HEK293 (cell line): ENCODE data around the gene CCDC32.

Source experiments
- CTCF ChIA-PET: fragments of 350-600 bp; formaldehyde crosslinking; extraction: SDS; loops from one replicate; lab custom pipeline; 2021; ENCODE audit warnings: antibody characterized with exemption; lab: Yijun Ruan, JAX
- POLR2A ChIA-PET: fragments of 300-600 bp; formaldehyde crosslinking; extraction: SDS; loops from one replicate; lab custom pipeline; 2020; ENCODE audit warnings: antibody characterized with exemption, inconsistent platforms; lab: Yijun Ruan, JAX
- H3K27ac ChIP-seq: fragments of 200-500 bp; sonication (Bioruptor generic); 2 replicates; pipeline ENCODE4 v1.5.1; 2014; ENCODE audit warnings: low read depth, low read length, control low read depth, inconsistent platforms; ENCODE audit errors: extremely low read depth
- H3K36me3 ChIP-seq, 2 experiments: fragments of 200-500 bp in 1 of 2; sonication (Bioruptor generic) in 1 of 2; 1 replicate in 1 of 2; 2 replicates in 1 of 2; pipeline ENCODE4 v1.5.1; 2014 to 2017; ENCODE audit warnings: inconsistent platforms in 2 of 2, low read length in 2 of 2; ENCODE audit not compliant: control insufficient read depth in 2 of 2, insufficient read depth in 1 of 2
- H3K4me1 ChIP-seq: fragments of 200-500 bp; sonication (Bioruptor generic); 2 replicates; pipeline ENCODE4 v1.5.1; 2014; ENCODE audit warnings: mild to moderate bottlenecking, low read length, inconsistent platforms; ENCODE audit not compliant: control insufficient read depth, insufficient read depth
- H3K4me3 ChIP-seq: 2 replicates; pipeline ENCODE4 v1.5.1; 2011; ENCODE audit warnings: low read depth, mild to moderate bottlenecking, control low read depth, low read length, moderate library complexity
- H3K9me3 ChIP-seq: fragments of 200-500 bp; sonication (Bioruptor generic); 2 replicates; pipeline ENCODE4 v1.5.1; 2014; ENCODE audit warnings: low read depth, low read length, inconsistent platforms; ENCODE audit not compliant: control insufficient read depth, insufficient read depth
- AEBP2 ChIP-seq: fragments of 450-650 bp; formaldehyde crosslinking; IDR thresholded peaks from 2 replicates; pipeline ENCODE4 v1.5.1; 2016; ENCODE audit warnings: missing biosample characterization, missing genetic modification characterization, borderline replicate concordance
- GLI4 ChIP-seq: fragments of 450-650 bp; formaldehyde crosslinking; IDR thresholded peaks from 2 replicates; pipeline ENCODE4 v1.5.1; 2016; ENCODE audit warnings: missing biosample characterization, missing genetic modification characterization
- HOXA7 ChIP-seq: sonication (generic); formaldehyde crosslinking; IDR thresholded peaks from 2 replicates; pipeline ENCODE4 v1.8.1; 2022; ENCODE audit warnings: missing genetic modification reagents, borderline replicate concordance
- KLF16 ChIP-seq: fragments of 450-650 bp; formaldehyde crosslinking; IDR thresholded peaks from 2 replicates; pipeline ENCODE4 v1.5.1; 2017; ENCODE audit warnings: missing biosample characterization, missing genetic modification characterization
- KLF9 ChIP-seq: fragments of 450-650 bp; formaldehyde crosslinking; IDR thresholded peaks from 2 replicates; pipeline ENCODE4 v1.5.1; 2016; ENCODE audit warnings: missing biosample characterization, missing genetic modification characterization, low read depth
- SP7 ChIP-seq: fragments of 450-650 bp; formaldehyde crosslinking; IDR thresholded peaks from 2 replicates; pipeline ENCODE4 v1.5.1; 2016; ENCODE audit warnings: missing biosample characterization, missing genetic modification characterization
- TRIM28 ChIP-seq: IDR thresholded peaks from 2 replicates; pipeline ENCODE4 v1.6.1; 2011; ENCODE audit warnings: low read length, control low read depth, borderline replicate concordance
- WT1 ChIP-seq: fragments of 450-650 bp; formaldehyde crosslinking; IDR thresholded peaks from 2 replicates; pipeline ENCODE4 v1.5.1; 2016; ENCODE audit warnings: missing biosample characterization, missing genetic modification characterization
- ZBTB20 ChIP-seq: fragments of 450-650 bp; formaldehyde crosslinking; IDR thresholded peaks from 2 replicates; pipeline ENCODE4 v1.5.1; 2016; ENCODE audit warnings: missing biosample characterization, missing genetic modification characterization
- ZBTB8A ChIP-seq: fragments of 450-650 bp; formaldehyde crosslinking; IDR thresholded peaks from 2 replicates; pipeline ENCODE4 v1.5.1; 2016; ENCODE audit warnings: missing biosample characterization, missing genetic modification characterization
- ZFP3 ChIP-seq: fragments of 450-650 bp; formaldehyde crosslinking; IDR thresholded peaks from 2 replicates; pipeline ENCODE4 v1.5.1; 2016; ENCODE audit warnings: low read depth, missing biosample characterization, missing genetic modification characterization
- ZFP41 ChIP-seq: fragments of 450-650 bp; formaldehyde crosslinking; IDR thresholded peaks from 2 replicates; pipeline ENCODE4 v1.5.1; 2016; ENCODE audit warnings: missing biosample characterization, missing genetic modification characterization, borderline replicate concordance
- ZNF132 ChIP-seq: fragments of 450-650 bp; formaldehyde crosslinking; IDR thresholded peaks from 2 replicates; pipeline ENCODE4 v1.5.1; 2017; ENCODE audit warnings: missing biosample characterization, missing genetic modification characterization, borderline replicate concordance
- ZNF184 ChIP-seq: fragments of 450-650 bp; IDR thresholded peaks from 2 replicates; pipeline ENCODE4 v1.5.1; 2018; ENCODE audit warnings: missing biosample characterization, mild to moderate bottlenecking, missing genetic modification characterization
- ZNF202 ChIP-seq: fragments of 450-650 bp; formaldehyde crosslinking; IDR thresholded peaks from 2 replicates; pipeline ENCODE4 v1.5.1; 2016; ENCODE audit warnings: missing biosample characterization, missing genetic modification characterization, borderline replicate concordance
- ZNF211 ChIP-seq: fragments of 450-650 bp; formaldehyde crosslinking; IDR thresholded peaks from 2 replicates; pipeline ENCODE4 v1.5.1; 2016; ENCODE audit warnings: low read depth, missing biosample characterization, missing genetic modification characterization
- ZNF223 ChIP-seq: fragments of 450-650 bp; formaldehyde crosslinking; IDR thresholded peaks from 2 replicates; pipeline ENCODE4 v1.5.1; 2016; ENCODE audit warnings: missing biosample characterization, missing genetic modification characterization
- ZNF302 ChIP-seq: fragments of 450-650 bp; formaldehyde crosslinking; IDR thresholded peaks from 2 replicates; pipeline ENCODE4 v1.5.1; 2016; ENCODE audit warnings: missing biosample characterization, missing genetic modification characterization, low read depth
- ZNF335 ChIP-seq: fragments of 450-650 bp; formaldehyde crosslinking; conservative IDR thresholded peaks from 2 replicates; pipeline ENCODE4 v1.5.1; 2016; ENCODE audit warnings: missing biosample characterization, missing genetic modification characterization
- ZNF423 ChIP-seq: fragments of 450-650 bp; formaldehyde crosslinking; IDR thresholded peaks from 2 replicates; pipeline ENCODE4 v1.5.1; 2016; ENCODE audit warnings: missing biosample characterization, missing genetic modification characterization
- ZNF548 ChIP-seq: fragments of 450-650 bp; formaldehyde crosslinking; IDR thresholded peaks from 2 replicates; pipeline ENCODE4 v1.5.1; 2016; ENCODE audit warnings: missing biosample characterization, missing genetic modification characterization
- ZNF596 ChIP-seq: fragments of 450-650 bp; IDR thresholded peaks from 2 replicates; pipeline ENCODE4 v1.5.0; 2018; ENCODE audit warnings: missing biosample characterization, mild to moderate bottlenecking, missing genetic modification characterization, moderate library complexity
- ZNF658 ChIP-seq: fragments of 450-650 bp; formaldehyde crosslinking; IDR thresholded peaks from 2 replicates; pipeline ENCODE4; 2016; ENCODE audit warnings: missing biosample characterization, missing genetic modification characterization
- ZNF792 ChIP-seq: fragments of 450-650 bp; formaldehyde crosslinking; IDR thresholded peaks from 2 replicates; pipeline ENCODE4 v1.5.1; 2016; ENCODE audit warnings: missing biosample characterization, missing genetic modification characterization
- ZNF843 ChIP-seq: fragments of 450-650 bp; formaldehyde crosslinking; IDR thresholded peaks from 2 replicates; pipeline ENCODE4 v1.5.1; 2016; ENCODE audit warnings: missing biosample characterization, missing genetic modification characterization
- ZSCAN5A ChIP-seq: fragments of 450-650 bp; formaldehyde crosslinking; IDR thresholded peaks from 2 replicates; pipeline ENCODE4 v1.5.1; 2016; ENCODE audit warnings: missing biosample characterization, missing genetic modification characterization
- TF ChIP-seq, protein P1 (sequence below): fragments of 450-650 bp; formaldehyde crosslinking; IDR thresholded peaks from 2 replicates; pipeline ENCODE4 v1.5.1; 2016; ENCODE audit warnings: missing biosample characterization, missing genetic modification characterization
- TF ChIP-seq, protein P2 (sequence below): fragments of 450-650 bp; IDR thresholded peaks from 2 replicates; pipeline ENCODE4 v1.5.1; 2018; ENCODE audit warnings: missing biosample characterization, missing genetic modification characterization
- TF ChIP-seq, protein P3 (sequence below): fragments of 450-650 bp; formaldehyde crosslinking; IDR thresholded peaks from 2 replicates; pipeline ENCODE4 v1.5.1; 2017; ENCODE audit warnings: missing biosample characterization, missing genetic modification characterization

CCDC32 gene

GRCh38 chr15:40595219-40595618, 30.4 kb upstream of the CCDC32 start:
- H3K27ac ChIP-seq: no peak overlapping the region
- H3K4me1 ChIP-seq: no peaks in the 10 kb centered on the region
- peak; percentile 82 for TF ChIP-seq WT1 (tag by site-specific recombination)
- peak; percentile 27; the same call in 1 of the 2 replicates for TF ChIP-seq SP7 (tag by site-specific recombination)
- no peak for TF ChIP-seq ZNF423 (tag by site-specific recombination)
- CTCF ChIA-PET: no interaction called here
- no peaks in the 10 kb centered on the region for H3K36me3 ChIP-seq
- H3K4me3 ChIP-seq: peak overlapping the region; percentile 52
- POLR2A ChIA-PET: interaction anchor here (1.0 to 1.2 kb wide), 3 partner anchors 26 to 299 kb away, joined by 3 to 5 read pairs (median 4); partner anchors contain the start of genes CCDC32, RPUSD2 and VPS18
- H3K9me3 ChIP-seq: no peaks in the 10 kb centered on the region

GRCh38 chr15:40594429-40594836, 29.6 kb upstream of the CCDC32 start:
- H3K4me3 ChIP-seq: peak overlapping the region; percentile 52
- peak overlapping the region; percentile 77 for H3K27ac ChIP-seq
- no peaks in the 10 kb centered on the region for H3K36me3 ChIP-seq
- POLR2A ChIA-PET: interaction anchor here (1.1 to 1.2 kb wide), 2 partner anchors 25 to 299 kb away, joined by 4 to 5 read pairs; partner anchors contain the start of genes RPUSD2 and VPS18
- no peaks in the 10 kb centered on the region for H3K9me3 ChIP-seq
- CTCF ChIA-PET: no interaction called here
- H3K4me1 ChIP-seq: no peaks in the 10 kb centered on the region
- TF ChIP-seq KLF16 (tag by site-specific recombination) (peak; percentile 58; the same call in 1 of the 2 replicates), ZFP3 (tag by site-specific recombination) (no peak), ZNF335 (tag by site-specific recombination) (peak; percentile 67), ZNF548 (tag by site-specific recombination) (no peak), ZFP41 (tag by site-specific recombination) (no peak), ZNF423 (tag by site-specific recombination) (peak; percentile 75; the same call in 1 of the 2 replicates), HOXA7 (CRISPR knock-in tag) (no peak), TRIM28 (no peak), ZSCAN5A (tag by site-specific recombination) (0 out of 2 replicates have a peak, but pooled peaks have one; percentile 55), ZNF223 (tag by site-specific recombination) (no peak), ZNF211 (no peak), SP7 (tag by site-specific recombination) (no peak), ZNF658 (tag by site-specific recombination) (no peak), ZNF184 (tag by site-specific recombination) (no peak), ZBTB20 (peak; percentile 91), AEBP2 (tag by site-specific recombination) (no peak), ZNF843 (tag by site-specific recombination) (no peak), ZNF792 (tag by site-specific recombination) (no peak), ZNF202 (tag by site-specific recombination) (no peak), ZBTB8A (tag by site-specific recombination) (peak; percentile 94), ZNF302 (no peak), ZNF132 (no peak), ZNF596 (tag by site-specific recombination) (no peak), KLF9 (tag by site-specific recombination) (peak; percentile 36; the same call in 1 of the 2 replicates), GLI4 (no peak)
- TF ChIP-seq, protein P1, sequence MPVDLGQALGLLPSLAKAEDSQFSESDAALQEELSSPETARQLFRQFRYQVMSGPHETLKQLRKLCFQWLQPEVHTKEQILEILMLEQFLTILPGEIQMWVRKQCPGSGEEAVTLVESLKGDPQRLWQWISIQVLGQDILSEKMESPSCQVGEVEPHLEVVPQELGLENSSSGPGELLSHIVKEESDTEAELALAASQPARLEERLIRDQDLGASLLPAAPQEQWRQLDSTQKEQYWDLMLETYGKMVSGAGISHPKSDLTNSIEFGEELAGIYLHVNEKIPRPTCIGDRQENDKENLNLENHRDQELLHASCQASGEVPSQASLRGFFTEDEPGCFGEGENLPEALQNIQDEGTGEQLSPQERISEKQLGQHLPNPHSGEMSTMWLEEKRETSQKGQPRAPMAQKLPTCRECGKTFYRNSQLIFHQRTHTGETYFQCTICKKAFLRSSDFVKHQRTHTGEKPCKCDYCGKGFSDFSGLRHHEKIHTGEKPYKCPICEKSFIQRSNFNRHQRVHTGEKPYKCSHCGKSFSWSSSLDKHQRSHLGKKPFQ (tag by site-specific recombination): no peak
- TF ChIP-seq, protein P2, sequence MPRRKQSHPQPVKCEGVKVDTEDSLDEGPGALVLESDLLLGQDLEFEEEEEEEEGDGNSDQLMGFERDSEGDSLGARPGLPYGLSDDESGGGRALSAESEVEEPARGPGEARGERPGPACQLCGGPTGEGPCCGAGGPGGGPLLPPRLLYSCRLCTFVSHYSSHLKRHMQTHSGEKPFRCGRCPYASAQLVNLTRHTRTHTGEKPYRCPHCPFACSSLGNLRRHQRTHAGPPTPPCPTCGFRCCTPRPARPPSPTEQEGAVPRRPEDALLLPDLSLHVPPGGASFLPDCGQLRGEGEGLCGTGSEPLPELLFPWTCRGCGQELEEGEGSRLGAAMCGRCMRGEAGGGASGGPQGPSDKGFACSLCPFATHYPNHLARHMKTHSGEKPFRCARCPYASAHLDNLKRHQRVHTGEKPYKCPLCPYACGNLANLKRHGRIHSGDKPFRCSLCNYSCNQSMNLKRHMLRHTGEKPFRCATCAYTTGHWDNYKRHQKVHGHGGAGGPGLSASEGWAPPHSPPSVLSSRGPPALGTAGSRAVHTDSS (tag by site-specific recombination): no peak
- TF ChIP-seq, protein P3, sequence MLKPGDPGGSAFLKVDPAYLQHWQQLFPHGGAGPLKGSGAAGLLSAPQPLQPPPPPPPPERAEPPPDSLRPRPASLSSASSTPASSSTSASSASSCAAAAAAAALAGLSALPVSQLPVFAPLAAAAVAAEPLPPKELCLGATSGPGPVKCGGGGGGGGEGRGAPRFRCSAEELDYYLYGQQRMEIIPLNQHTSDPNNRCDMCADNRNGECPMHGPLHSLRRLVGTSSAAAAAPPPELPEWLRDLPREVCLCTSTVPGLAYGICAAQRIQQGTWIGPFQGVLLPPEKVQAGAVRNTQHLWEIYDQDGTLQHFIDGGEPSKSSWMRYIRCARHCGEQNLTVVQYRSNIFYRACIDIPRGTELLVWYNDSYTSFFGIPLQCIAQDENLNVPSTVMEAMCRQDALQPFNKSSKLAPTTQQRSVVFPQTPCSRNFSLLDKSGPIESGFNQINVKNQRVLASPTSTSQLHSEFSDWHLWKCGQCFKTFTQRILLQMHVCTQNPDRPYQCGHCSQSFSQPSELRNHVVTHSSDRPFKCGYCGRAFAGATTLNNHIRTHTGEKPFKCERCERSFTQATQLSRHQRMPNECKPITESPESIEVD (tag by site-specific recombination): peak; percentile 53; the same call in 1 of the 2 replicates
